ENCODE results near the gene PRDM13. TPM values are rescaled to one million over a fixed set of nuclear protein-coding genes. Genes with fewer than 3 reads are reported as not detected.
A peak's percentile ranks its signal among the peaks of the same experiment; 100 is the strongest.

PRDM13 gene
- total and polyA plus RNA-seq, 4 donors: not detected

DNA sequence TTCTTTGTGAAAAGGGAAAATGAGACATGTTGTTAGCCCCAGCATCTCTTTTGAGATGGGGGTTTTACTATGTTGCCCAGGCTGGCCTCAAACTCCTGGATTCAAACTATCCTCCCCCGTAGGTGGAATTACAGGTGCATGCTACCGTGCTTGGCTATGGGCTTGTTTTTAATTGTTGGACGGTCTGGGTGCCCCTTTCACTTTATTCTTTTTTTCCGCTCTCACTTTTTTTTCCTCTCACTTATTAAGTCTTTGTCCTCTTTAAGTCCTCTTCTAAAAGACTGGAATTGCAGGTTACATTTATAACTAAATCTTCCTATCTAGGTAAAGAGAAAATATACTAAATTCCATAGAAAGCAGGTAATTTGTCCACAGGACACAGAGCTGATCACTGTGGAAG is 18.8 kb upstream of the PRDM13 start:
- H3K9ac ChIP-seq (ENCODE audit: low read depth in 1 of 2, low read length in 2 of 2): no peak overlapping the region
- DNase-seq (ENCODE audit: low spot score): no peak
- TF ChIP-seq RAD21 (IDR thresholded peaks at IDR 0.05): no peak
- no peak for TF ChIP-seq EGR1 (IDR thresholded peaks at IDR 0.05; ENCODE audit: low read depth in 2 of 2)
- TF ChIP-seq JUND (IDR thresholded peaks at IDR 0.05): no peak
- TF ChIP-seq, protein P1, sequence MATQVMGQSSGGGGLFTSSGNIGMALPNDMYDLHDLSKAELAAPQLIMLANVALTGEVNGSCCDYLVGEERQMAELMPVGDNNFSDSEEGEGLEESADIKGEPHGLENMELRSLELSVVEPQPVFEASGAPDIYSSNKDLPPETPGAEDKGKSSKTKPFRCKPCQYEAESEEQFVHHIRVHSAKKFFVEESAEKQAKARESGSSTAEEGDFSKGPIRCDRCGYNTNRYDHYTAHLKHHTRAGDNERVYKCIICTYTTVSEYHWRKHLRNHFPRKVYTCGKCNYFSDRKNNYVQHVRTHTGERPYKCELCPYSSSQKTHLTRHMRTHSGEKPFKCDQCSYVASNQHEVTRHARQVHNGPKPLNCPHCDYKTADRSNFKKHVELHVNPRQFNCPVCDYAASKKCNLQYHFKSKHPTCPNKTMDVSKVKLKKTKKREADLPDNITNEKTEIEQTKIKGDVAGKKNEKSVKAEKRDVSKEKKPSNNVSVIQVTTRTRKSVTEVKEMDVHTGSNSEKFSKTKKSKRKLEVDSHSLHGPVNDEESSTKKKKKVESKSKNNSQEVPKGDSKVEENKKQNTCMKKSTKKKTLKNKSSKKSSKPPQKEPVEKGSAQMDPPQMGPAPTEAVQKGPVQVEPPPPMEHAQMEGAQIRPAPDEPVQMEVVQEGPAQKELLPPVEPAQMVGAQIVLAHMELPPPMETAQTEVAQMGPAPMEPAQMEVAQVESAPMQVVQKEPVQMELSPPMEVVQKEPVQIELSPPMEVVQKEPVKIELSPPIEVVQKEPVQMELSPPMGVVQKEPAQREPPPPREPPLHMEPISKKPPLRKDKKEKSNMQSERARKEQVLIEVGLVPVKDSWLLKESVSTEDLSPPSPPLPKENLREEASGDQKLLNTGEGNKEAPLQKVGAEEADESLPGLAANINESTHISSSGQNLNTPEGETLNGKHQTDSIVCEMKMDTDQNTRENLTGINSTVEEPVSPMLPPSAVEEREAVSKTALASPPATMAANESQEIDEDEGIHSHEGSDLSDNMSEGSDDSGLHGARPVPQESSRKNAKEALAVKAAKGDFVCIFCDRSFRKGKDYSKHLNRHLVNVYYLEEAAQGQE (IDR thresholded peaks at IDR 0.05): no peak
- no peak for TF ChIP-seq RXRA (IDR thresholded peaks at IDR 0.05)
- TF ChIP-seq, protein P2, sequence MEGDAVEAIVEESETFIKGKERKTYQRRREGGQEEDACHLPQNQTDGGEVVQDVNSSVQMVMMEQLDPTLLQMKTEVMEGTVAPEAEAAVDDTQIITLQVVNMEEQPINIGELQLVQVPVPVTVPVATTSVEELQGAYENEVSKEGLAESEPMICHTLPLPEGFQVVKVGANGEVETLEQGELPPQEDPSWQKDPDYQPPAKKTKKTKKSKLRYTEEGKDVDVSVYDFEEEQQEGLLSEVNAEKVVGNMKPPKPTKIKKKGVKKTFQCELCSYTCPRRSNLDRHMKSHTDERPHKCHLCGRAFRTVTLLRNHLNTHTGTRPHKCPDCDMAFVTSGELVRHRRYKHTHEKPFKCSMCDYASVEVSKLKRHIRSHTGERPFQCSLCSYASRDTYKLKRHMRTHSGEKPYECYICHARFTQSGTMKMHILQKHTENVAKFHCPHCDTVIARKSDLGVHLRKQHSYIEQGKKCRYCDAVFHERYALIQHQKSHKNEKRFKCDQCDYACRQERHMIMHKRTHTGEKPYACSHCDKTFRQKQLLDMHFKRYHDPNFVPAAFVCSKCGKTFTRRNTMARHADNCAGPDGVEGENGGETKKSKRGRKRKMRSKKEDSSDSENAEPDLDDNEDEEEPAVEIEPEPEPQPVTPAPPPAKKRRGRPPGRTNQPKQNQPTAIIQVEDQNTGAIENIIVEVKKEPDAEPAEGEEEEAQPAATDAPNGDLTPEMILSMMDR (IDR thresholded peaks at IDR 0.05; ENCODE audit: low read depth, low read length, missing input control): no peak
- no peak for TF ChIP-seq GABPA (IDR thresholded peaks at IDR 0.05 in 1 of 2, conservative IDR thresholded peaks at IDR 0.05 in 1 of 2)
- TF ChIP-seq, protein P3, sequence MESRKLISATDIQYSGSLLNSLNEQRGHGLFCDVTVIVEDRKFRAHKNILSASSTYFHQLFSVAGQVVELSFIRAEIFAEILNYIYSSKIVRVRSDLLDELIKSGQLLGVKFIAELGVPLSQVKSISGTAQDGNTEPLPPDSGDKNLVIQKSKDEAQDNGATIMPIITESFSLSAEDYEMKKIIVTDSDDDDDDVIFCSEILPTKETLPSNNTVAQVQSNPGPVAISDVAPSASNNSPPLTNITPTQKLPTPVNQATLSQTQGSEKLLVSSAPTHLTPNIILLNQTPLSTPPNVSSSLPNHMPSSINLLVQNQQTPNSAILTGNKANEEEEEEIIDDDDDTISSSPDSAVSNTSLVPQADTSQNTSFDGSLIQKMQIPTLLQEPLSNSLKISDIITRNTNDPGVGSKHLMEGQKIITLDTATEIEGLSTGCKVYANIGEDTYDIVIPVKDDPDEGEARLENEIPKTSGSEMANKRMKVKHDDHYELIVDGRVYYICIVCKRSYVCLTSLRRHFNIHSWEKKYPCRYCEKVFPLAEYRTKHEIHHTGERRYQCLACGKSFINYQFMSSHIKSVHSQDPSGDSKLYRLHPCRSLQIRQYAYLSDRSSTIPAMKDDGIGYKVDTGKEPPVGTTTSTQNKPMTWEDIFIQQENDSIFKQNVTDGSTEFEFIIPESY (IDR thresholded peaks at IDR 0.05): no peak
- TF ChIP-seq FOXA1 (IDR thresholded peaks at IDR 0.05): no peak
- TF ChIP-seq, protein P4, sequence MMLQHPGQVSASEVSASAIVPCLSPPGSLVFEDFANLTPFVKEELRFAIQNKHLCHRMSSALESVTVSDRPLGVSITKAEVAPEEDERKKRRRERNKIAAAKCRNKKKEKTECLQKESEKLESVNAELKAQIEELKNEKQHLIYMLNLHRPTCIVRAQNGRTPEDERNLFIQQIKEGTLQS (IDR thresholded peaks at IDR 0.05): no peak
- H3K27ac ChIP-seq (ENCODE audit: low read depth in 1 of 2, low read length in 2 of 2): no peak overlapping the region
- no peaks in the 10 kb centered on the region for H3K36me3 ChIP-seq (ENCODE audit: control insufficient read depth in 4 of 4, insufficient read depth in 3 of 4, low read depth in 1 of 4, low read length in 3 of 4)
- no peaks in the 10 kb centered on the region for H3K9me3 ChIP-seq (ENCODE audit: control insufficient read depth in 4 of 4, low read length in 3 of 4)
- no peak overlapping the region for H3K4me3 ChIP-seq (ENCODE audit: low read depth in 1 of 3, low read length in 3 of 3)
- peaks cover 0 to 22% (median 13%) of the 10 kb centered on the region in 4 donors for H3K4me1 ChIP-seq (ENCODE audit: control insufficient read depth in 4 of 4, insufficient read depth in 4 of 4, low read length in 3 of 4)
- H3K27me3 ChIP-seq (ENCODE audit: control insufficient read depth in 4 of 4, insufficient read depth in 4 of 4, low read length in 3 of 4): peaks cover 0 to 16% (median 6%) of the 10 kb centered on the region in 4 donors
- WGBS: 82% methylated on average over 4 of the region's 4 CpGs

DNA sequence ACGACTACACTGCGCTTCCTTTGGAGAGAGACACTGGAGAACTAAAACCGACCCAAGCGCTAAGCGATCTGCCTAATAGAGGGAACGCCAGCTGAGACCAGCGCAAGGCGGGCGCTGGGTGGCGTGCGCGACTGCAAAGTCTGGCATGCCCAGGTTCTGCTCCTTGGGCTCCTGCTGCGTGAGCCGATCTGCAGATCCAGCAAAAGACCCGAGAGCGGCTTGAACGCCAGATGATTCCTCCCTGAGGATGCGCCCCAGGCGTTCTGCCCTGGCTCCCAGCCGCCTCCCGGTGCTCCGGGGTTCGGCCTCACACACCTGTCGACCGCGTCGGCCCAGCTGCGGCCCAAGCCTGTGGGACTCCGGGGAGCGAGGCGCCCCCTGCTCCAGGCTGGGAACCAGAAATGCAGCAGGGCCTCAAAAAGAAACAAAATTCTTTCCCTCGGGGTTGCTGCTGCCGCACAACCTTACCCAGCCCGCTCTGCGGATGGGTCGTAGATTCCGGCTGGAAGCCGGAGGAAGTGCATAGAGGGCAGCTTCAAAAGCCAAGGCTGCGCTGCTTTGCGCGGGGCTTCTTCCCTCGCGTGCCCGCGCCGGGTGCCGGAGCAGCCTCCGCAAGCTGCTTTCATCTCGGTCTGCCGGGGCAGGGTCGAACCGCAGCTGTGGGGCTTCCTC is 17.9 kb upstream of the PRDM13 start:
- no peak overlapping the region for H3K9ac ChIP-seq (ENCODE audit: low read depth in 1 of 2, low read length in 2 of 2)
- H3K27ac ChIP-seq (ENCODE audit: low read depth in 1 of 2, low read length in 2 of 2): no peak overlapping the region
- TF ChIP-seq, protein P2 (IDR thresholded peaks at IDR 0.05; ENCODE audit: low read depth, low read length, missing input control): peak; percentile 43
- peak; percentile 67 to 74 for TF ChIP-seq RAD21 (IDR thresholded peaks at IDR 0.05)
- TF ChIP-seq, protein P4 (IDR thresholded peaks at IDR 0.05): no peak
- WGBS: 3% methylated on average over 52 of the region's 52 CpGs
- no peak for DNase-seq (ENCODE audit: low spot score)
- H3K4me1 ChIP-seq (ENCODE audit: control insufficient read depth in 4 of 4, insufficient read depth in 4 of 4, low read length in 3 of 4): peaks cover 0 to 22% (median 13%) of the 10 kb centered on the region in 4 donors
- H3K27me3 ChIP-seq (ENCODE audit: control insufficient read depth in 4 of 4, insufficient read depth in 4 of 4, low read length in 3 of 4): peaks cover 0 to 16% (median 9%) of the 10 kb centered on the region in 4 donors
- H3K36me3 ChIP-seq (ENCODE audit: control insufficient read depth in 4 of 4, insufficient read depth in 3 of 4, low read depth in 1 of 4, low read length in 3 of 4): no peaks in the 10 kb centered on the region
- H3K4me3 ChIP-seq (ENCODE audit: low read depth in 1 of 3, low read length in 3 of 3): peak overlapping the region in 2 of 3 donors; percentile 33 to 64
- H3K9me3 ChIP-seq (ENCODE audit: control insufficient read depth in 4 of 4, low read length in 3 of 4): no peaks in the 10 kb centered on the region

Data from liver (tissue), 9 donors.